H1 (cell line): ENCODE data around the gene ATAD5. TPM values are rescaled to one million over a fixed set of nuclear protein-coding genes. Genes with fewer than 3 reads are reported as not detected.

Experiments
- CTCF ChIA-PET: fragments of 300-600 bp; sonication (Branson Sonifier 250); formaldehyde crosslinking; loops from one replicate; lab custom pipeline; 2021; ENCODE audit not compliant: partially characterized antibody; lab: Charles Lee
- POLR2A ChIA-PET: fragments of 300-600 bp; sonication (Branson Sonifier 250); formaldehyde crosslinking; loops from one replicate; lab custom pipeline; 2021; ENCODE audit warnings: inconsistent platforms; ENCODE audit not compliant: partially characterized antibody; lab: Charles Lee
- DNase-seq, 2 experiments: peaks; one replicate each; pipeline versions ENCODE4 v3.0.0 to v3.0.0-alpha.2; 2010 to 2022; ENCODE audit warnings: low spot score in 2 of 2, low read depth in 1 of 2, mixed read lengths in 1 of 2
- FAIRE-seq: peaks from 2 replicates; lab custom pipeline; 2011; peaks lifted over from hg19 to GRCh38; lab: Jason Lieb, UNC
- H2AFZ ChIP-seq: 2 replicates; pipeline ENCODE4 v1.8.1; 2012; ENCODE audit warnings: low read length, inconsistent platforms
- H2AK5ac ChIP-seq: 2 replicates; pipeline ENCODE4 v1.6.1; 2013; ENCODE audit warnings: low read depth, low read length
- H2BK120ac ChIP-seq: replicated peaks from 2 replicates; pipeline ENCODE3; 2013; ENCODE audit warnings: low read depth, low read length, inconsistent platforms
- H2BK12ac ChIP-seq: 2 replicates; pipeline ENCODE4 v1.6.1; 2013; ENCODE audit warnings: low read depth, low read length
- H2BK15ac ChIP-seq: 2 replicates; pipeline ENCODE4 v1.6.1; 2013; ENCODE audit warnings: low read length
- H2BK20ac ChIP-seq: 2 replicates; pipeline ENCODE4 v1.6.1; 2013; ENCODE audit warnings: low read length
- H2BK5ac ChIP-seq: 2 replicates; pipeline ENCODE4 v1.6.1; 2013; ENCODE audit warnings: low read depth, low read length
- H3K14ac ChIP-seq: 2 replicates; pipeline ENCODE4 v1.6.1; 2013; ENCODE audit warnings: inconsistent platforms; ENCODE audit not compliant: insufficient read length
- H3K18ac ChIP-seq: 2 replicates; pipeline ENCODE4 v1.6.1; 2013; ENCODE audit warnings: low read length; ENCODE audit errors: extremely low read depth
- H3K23ac ChIP-seq: 2 replicates; pipeline ENCODE4 v1.6.1; 2013; ENCODE audit warnings: inconsistent platforms; ENCODE audit not compliant: insufficient read length
- H3K23me2 ChIP-seq: 2 replicates; pipeline ENCODE4 v1.6.1; 2013; ENCODE audit warnings: low read depth, low read length
- H3K27ac ChIP-seq: 2 replicates; pipeline ENCODE4 v1.6.1; 2011; ENCODE audit warnings: low read depth, low read length, inconsistent platforms
- H3K27me3 ChIP-seq, 4 experiments: replicated peaks in 1 of 4; 1 replicate in 1 of 4; 2 replicates in 3 of 4; pipeline versions ENCODE4 v1.6.1 to v1.8.1; 2011 to 2013; ENCODE audit warnings: low read length in 3 of 4, mild to moderate bottlenecking in 3 of 4, inconsistent platforms in 2 of 4, mixed read lengths in 2 of 4, moderate library complexity in 1 of 4; ENCODE audit not compliant: control insufficient read depth in 3 of 4, insufficient read depth in 3 of 4; ENCODE audit errors: extremely low read depth in 1 of 4
- H3K36me3 ChIP-seq, 4 experiments: 2 replicates each; pipeline versions ENCODE4 v1.6.1 to v1.8.1; 2011 to 2013; ENCODE audit warnings: mild to moderate bottlenecking in 4 of 4, low read length in 3 of 4, moderate library complexity in 2 of 4, control low read depth in 1 of 4, inconsistent platforms in 1 of 4; ENCODE audit not compliant: insufficient read depth in 4 of 4, control insufficient read depth in 2 of 4
- H3K4ac ChIP-seq: replicated peaks from 2 replicates; pipeline ENCODE3; 2013; ENCODE audit warnings: low read length, low read depth, mixed read lengths, inconsistent platforms; ENCODE audit not compliant: insufficient read length
- H3K4me1 ChIP-seq, 4 experiments: replicated peaks in 1 of 4; 1 replicate in 1 of 4; 2 replicates in 3 of 4; pipeline versions ENCODE4 v1.6.1 to v1.8.1; 2011 to 2013; ENCODE audit warnings: low read length in 3 of 4, inconsistent platforms in 2 of 4, mixed read lengths in 1 of 4; ENCODE audit not compliant: insufficient read depth in 4 of 4, control insufficient read depth in 3 of 4
- H3K4me2 ChIP-seq, 2 experiments: 2 replicates each; pipeline versions ENCODE4 v1.6.1 to v1.8.1; 2011 to 2013; ENCODE audit warnings: low read depth in 2 of 2, low read length in 2 of 2, control low read depth in 1 of 2, inconsistent platforms in 1 of 2, mild to moderate bottlenecking in 1 of 2; ENCODE audit not compliant: insufficient read depth in 1 of 2
- H3K4me3 ChIP-seq, 4 experiments: fragments of 200-600, 300-600 bp in 1 of 4; sonication (generic), shearing (Covaris generic), sonication (Bioruptor Twin) in 1 of 4; 2 replicates each; pipeline versions ENCODE4 v1.5.1 to v1.8.1; 2011 to 2016; ENCODE audit warnings: low read length in 4 of 4, low read depth in 3 of 4, control low read depth in 2 of 4, inconsistent platforms in 2 of 4, mild to moderate bottlenecking in 2 of 4, mixed read lengths in 1 of 4, moderate library complexity in 1 of 4; ENCODE audit not compliant: insufficient read depth in 2 of 4; ENCODE audit errors: extremely low read depth in 1 of 4
- H3K56ac ChIP-seq: replicated peaks from 2 replicates; pipeline ENCODE3; 2013; ENCODE audit warnings: low read depth, mild to moderate bottlenecking, mixed read lengths, low read length, inconsistent platforms; ENCODE audit not compliant: insufficient read length
- H3K79me1 ChIP-seq: 2 replicates; pipeline ENCODE4 v1.6.1; 2013; ENCODE audit warnings: low read depth, low read length, control low read depth
- H3K79me2 ChIP-seq, 2 experiments: 2 replicates each; pipeline versions ENCODE4 v1.6.1 to v1.8.1; 2012 to 2013; ENCODE audit warnings: low read length in 2 of 2, mild to moderate bottlenecking in 2 of 2, inconsistent platforms in 1 of 2; ENCODE audit not compliant: insufficient read depth in 2 of 2, control insufficient read depth in 1 of 2
- H3K9ac ChIP-seq, 4 experiments: replicated peaks in 1 of 4; 1 replicate in 1 of 4; 2 replicates in 3 of 4; pipeline versions ENCODE4 v1.6.1 to v1.8.1; 2011 to 2013; ENCODE audit warnings: low read depth in 3 of 4, low read length in 3 of 4, control low read depth in 2 of 4, mild to moderate bottlenecking in 2 of 4, moderate library complexity in 2 of 4, inconsistent platforms in 1 of 4; ENCODE audit errors: extremely low read depth in 1 of 4
- H3K9me3 ChIP-seq, 2 experiments: 2 replicates each; pipeline versions ENCODE4 v1.6.1 to v1.8.1; 2012 to 2013; ENCODE audit warnings: mild to moderate bottlenecking in 2 of 2, moderate library complexity in 2 of 2, control low read depth in 1 of 2, inconsistent platforms in 1 of 2, low read depth in 1 of 2, low read length in 1 of 2, mixed read lengths in 1 of 2; ENCODE audit not compliant: insufficient read depth in 2 of 2
- H4K20me1 ChIP-seq, 2 experiments: replicated peaks in 1 of 2; 2 replicates each; pipeline versions ENCODE3 to v1.8.1; 2011 to 2013; ENCODE audit warnings: inconsistent platforms in 2 of 2, low read length in 2 of 2, mild to moderate bottlenecking in 1 of 2; ENCODE audit not compliant: insufficient read depth in 2 of 2, control insufficient read depth in 1 of 2
- H4K5ac ChIP-seq: 2 replicates; pipeline ENCODE4 v1.6.1; 2013; ENCODE audit warnings: low read length, low read depth, mixed read lengths, inconsistent platforms; ENCODE audit not compliant: insufficient read length
- H4K8ac ChIP-seq: 2 replicates; pipeline ENCODE4 v1.8.0; 2013; ENCODE audit warnings: mild to moderate bottlenecking, moderate library complexity, low read length, inconsistent platforms; ENCODE audit not compliant: insufficient read depth; ENCODE audit errors: extremely low read depth
- H4K91ac ChIP-seq: replicated peaks from 2 replicates; pipeline ENCODE3; 2013; ENCODE audit warnings: low read length, mixed read lengths, inconsistent platforms; ENCODE audit not compliant: insufficient read length
- ASH2L ChIP-seq: fragments of 200-600, 300-600 bp; sonication (generic); IDR thresholded peaks from one replicate; pipeline ENCODE4 v1.7.1; 2017; ENCODE audit warnings: low read length
- CREB1 ChIP-seq: IDR thresholded peaks from 2 replicates; pipeline ENCODE4 v1.6.1; 2012; ENCODE audit warnings: inconsistent platforms
- CTBP2 ChIP-seq: IDR thresholded peaks from 2 replicates; pipeline ENCODE4 v1.7.0; 2011; ENCODE audit warnings: borderline replicate concordance, mild to moderate bottlenecking, moderate library complexity, mixed read lengths, low read length; ENCODE audit not compliant: insufficient read depth, insufficient read length
- E2F6 ChIP-seq: IDR thresholded peaks from 2 replicates; pipeline ENCODE4 v1.6.1; 2012; ENCODE audit warnings: inconsistent platforms
- EGR1 ChIP-seq: IDR thresholded peaks from 2 replicates; pipeline ENCODE4 v1.6.1; 2011; ENCODE audit warnings: low read depth, low read length, borderline replicate concordance
- MAFK ChIP-seq: IDR thresholded peaks from 2 replicates; pipeline ENCODE4 v1.6.1; 2012; ENCODE audit warnings: low read depth, mild to moderate bottlenecking, improper control_type of control experiment, low read length
- PHF8 ChIP-seq: fragments of 200-600 bp; sonication (generic); conservative IDR thresholded peaks from 2 replicates; pipeline ENCODE4 v1.7.1; 2012; ENCODE audit warnings: low read depth, mild to moderate bottlenecking, inconsistent platforms, low read length, moderate library complexity
- SAP30 ChIP-seq: fragments of 300-600 bp; sonication (generic); IDR thresholded peaks from 2 replicates; pipeline ENCODE4 v1.7.1; 2012; ENCODE audit warnings: low read length, moderate library complexity, mild to moderate bottlenecking, inconsistent platforms; ENCODE audit not compliant: insufficient read depth, insufficient replicate concordance
- SIN3A ChIP-seq, 2 experiments: IDR thresholded peaks in 1 of 2; conservative IDR thresholded peaks in 1 of 2; 2 replicates each; pipeline ENCODE4 v1.6.1; 2011 to 2012; ENCODE audit warnings: low read length in 2 of 2, improper control_type of control experiment in 1 of 2, low read depth in 1 of 2, mild to moderate bottlenecking in 1 of 2
- SP1 ChIP-seq: IDR thresholded peaks from 2 replicates; pipeline ENCODE4 v1.6.1; 2011; ENCODE audit warnings: low read depth, low read length
- USF2 ChIP-seq: IDR thresholded peaks from 2 replicates; pipeline ENCODE4 v1.6.1; 2011; ENCODE audit warnings: low read length, improper control_type of control experiment
- ZNF274 ChIP-seq: IDR thresholded peaks from 2 replicates; pipeline ENCODE4 v1.7.0; 2012; ENCODE audit warnings: low read length, borderline replicate concordance; ENCODE audit errors: extremely low read depth
- WGBS, 2 experiments: shearing (Covaris generic) in 1 of 2; methylation state at CpG; one replicate each; pipeline versions ENCODE4 v1.1.6 to v1.1.7; 2013 to 2015; ENCODE audit warnings: low lambda C conversion rate in 2 of 2, mixed read lengths in 2 of 2, inconsistent platforms in 1 of 2, low coverage in 1 of 2, missing lambda C conversion rate in 1 of 2; ENCODE audit not compliant: insufficient replicate concordance in 2 of 2, insufficient coverage in 1 of 2, insufficient read length in 1 of 2; ENCODE audit errors: extremely low coverage in 1 of 2, missing lambda C conversion rate in 1 of 2; 5-methylcytosine and 5-hydroxymethylcytosine counted together
- polyA plus RNA-seq, 7 experiments: library from polyadenylated mRNA; depleted of rRNA in 3 of 7; stranded (reverse) in 5 of 7; unstranded in 2 of 7; fragments of >200 nt in 5 of 7; fragments of 200-250 nt in 2 of 7; gene quantifications; 1 replicate in 5 of 7; 2 replicates in 1 of 7; 4 replicates in 1 of 7; pipeline versions ENCODE4 v1.2.1 to v1.2.3, GENCODE V29; 2011 to 2013; ENCODE audit warnings: missing spikeins in 2 of 7, mixed read lengths in 2 of 7
- total RNA-seq: library from RNA; stranded (reverse); fragmentation: NEBNext Ultra II Directional; extraction: Animal tissue kit (Norgen Biotek cat#: 25700); gene quantifications from 2 replicates; pipeline ENCODE4 v1.2.1, GENCODE V29; 2021

The ATAD5 gene
- total and polyA plus RNA-seq, 2 of the 8 experiments (the other 6 are each of a cell fraction or from before 2014, with no cell fraction given) = 3.5 to 30.0 TPM

GRCh38 chr17:30933966-30934365, 102.2 kb downstream of the ATAD5 start:
- H3K79me1 ChIP-seq = no peaks in the 10 kb centered on the region
- no peak overlapping the region for H3K27ac ChIP-seq
- H2BK12ac ChIP-seq = no peak overlapping the region
- H2AFZ ChIP-seq = no peak overlapping the region
- H3K27me3 ChIP-seq = no peaks in the 10 kb centered on the region
- H3K4ac ChIP-seq = no peak overlapping the region
- WGBS, 2 experiments = 81% methylated on average over 5 of the region's 5 CpGs; no CpG with 5 or more reads in 1 of the 2 experiments
- H3K9me3 ChIP-seq = no peaks in the 10 kb centered on the region
- no peak overlapping the region for H3K56ac ChIP-seq
- H3K4me2 ChIP-seq = no peak overlapping the region
- no peak overlapping the region for H3K9ac ChIP-seq
- H3K23me2 ChIP-seq = no peaks in the 10 kb centered on the region
- POLR2A ChIA-PET = no interaction called here
- no peak overlapping the region for H4K5ac ChIP-seq
- no peak overlapping the region for H4K91ac ChIP-seq
- H3K36me3 ChIP-seq = no peaks in the 10 kb centered on the region
- H4K20me1 ChIP-seq = peaks cover 0 to 1% of the 10 kb centered on the region in 2 experiments
- H2BK15ac ChIP-seq = no peak overlapping the region
- FAIRE-seq (no peak), DNase-seq (no peak)
- no peak overlapping the region for H3K4me3 ChIP-seq
- CTCF ChIA-PET = interaction anchor here (0.6 kb wide), 1 partner anchor 34 kb away, joined by 5 read pairs; no protein-coding TSS in a partner anchor
- no peak overlapping the region for H3K14ac ChIP-seq
- H2BK20ac ChIP-seq = no peak overlapping the region
- no peak overlapping the region for H2AK5ac ChIP-seq
- no peak overlapping the region for H4K8ac ChIP-seq
- H2BK120ac ChIP-seq = no peak overlapping the region
- no peaks in the 10 kb centered on the region for H3K4me1 ChIP-seq
- no peak overlapping the region for H3K23ac ChIP-seq
- H2BK5ac ChIP-seq = no peak overlapping the region
- H3K79me2 ChIP-seq = no peaks in the 10 kb centered on the region
- no peak overlapping the region for H3K18ac ChIP-seq
- TF ChIP-seq SP1 (no peak), CREB1 (no peak), EGR1 (no peak), USF2 (no peak), MAFK (no peak), ZNF274 (no peak), PHF8 (no peak), SIN3A (conservative IDR thresholded peaks at IDR 0.05 in 1 of 2, IDR thresholded peaks at IDR 0.05 in 1 of 2; ENCODE audit: low read depth in 1 of 2, low read length in 2 of 2) (no peak), SAP30 (no peak), CTBP2 (no peak), E2F6 (no peak), ASH2L (no peak)
